GM18517 (cell line): ENCODE results near the gene CFTR.
"Not testable (repeated sequence)": the region's sequence is repeated elsewhere in the genome, so short reads cannot be mapped to it uniquely, and the experiment has no call there.

Source experiments
- ATAC-seq: cut with Tn5 transposase; IDR thresholded peaks from one replicate; pipeline ENCODE4 v1.9.1; 2021; ENCODE audit warnings: mild to moderate bottlenecking, moderate library complexity; ENCODE audit not compliant: unreplicated experiment

CFTR gene

GRCh38 chr7:117493460-117493859 lies 13.6 kb downstream of the CFTR start:
- no peak for ATAC-seq

- ATAC-seq: no peak
Measured at GRCh38 chr7:117495308-117495707, 15.5 kb downstream of the CFTR start.

- ATAC-seq: no peak
Measured at GRCh38 chr7:117502331-117502730, 22.5 kb downstream of the CFTR start.

- ATAC-seq: no peak
Measured at GRCh38 chr7:117505238-117505637, 25.4 kb downstream of the CFTR start.

GRCh38 chr7:117508676-117509075 lies 28.9 kb downstream of the CFTR start:
- no peak for ATAC-seq

- not testable (repeated sequence) for ATAC-seq
Measured at GRCh38 chr7:117517194-117517593, 37.4 kb downstream of the CFTR start.

- no peak for ATAC-seq
Measured at GRCh38 chr7:117530390-117530789, 50.6 kb downstream of the CFTR start.

- no peak for ATAC-seq
Measured at GRCh38 chr7:117531595-117532244, 51.9 kb downstream of the CFTR start.

- no peak for ATAC-seq
Measured at GRCh38 chr7:117538053-117538452, 58.2 kb downstream of the CFTR start.

- ATAC-seq: no peak
Measured at GRCh38 chr7:117544061-117544460, 64.2 kb downstream of the CFTR start.

GRCh38 chr7:117548035-117548434 lies 68.2 kb downstream of the CFTR start:
- no peak for ATAC-seq

GRCh38 chr7:117550625-117551024 lies 70.8 kb downstream of the CFTR start:
- no peak for ATAC-seq

GRCh38 chr7:117552660-117553059 lies 72.8 kb downstream of the CFTR start:
- ATAC-seq: no peak

GRCh38 chr7:117555260-117555659 lies 75.4 kb downstream of the CFTR start:
- ATAC-seq: no peak

GRCh38 chr7:117559391-117559790 lies 79.6 kb downstream of the CFTR start:
- no peak for ATAC-seq

- no peak for ATAC-seq
Measured at GRCh38 chr7:117560030-117560429, 80.2 kb downstream of the CFTR start.

- no peak for ATAC-seq
Measured at GRCh38 chr7:117562759-117563158, 82.9 kb downstream of the CFTR start.

- no peak for ATAC-seq
Measured at GRCh38 chr7:117564080-117564479, 84.3 kb downstream of the CFTR start.

GRCh38 chr7:117564627-117565026 lies 84.8 kb downstream of the CFTR start:
- ATAC-seq: no peak

- no peak for ATAC-seq
Measured at GRCh38 chr7:117565226-117565625, 85.4 kb downstream of the CFTR start.

GRCh38 chr7:117567781-117568180 lies 88.0 kb downstream of the CFTR start:
- no peak for ATAC-seq

- ATAC-seq: no peak
Measured at GRCh38 chr7:117572856-117573620, 93.2 kb downstream of the CFTR start.

GRCh38 chr7:117581424-117581823 lies 101.6 kb downstream of the CFTR start:
- no peak for ATAC-seq
